HG03135 (cell line): ENCODE results near the gene FRRS1.
"Not testable (repeated sequence)": the region's sequence is repeated elsewhere in the genome, so short reads cannot be mapped to it uniquely, and the experiment has no call there.

ENCODE experiments used
- ATAC-seq: cut with Tn5 transposase; IDR thresholded peaks from one replicate; pipeline ENCODE4 v1.9.1; 2021; ENCODE audit warnings: mild to moderate bottlenecking, moderate library complexity; ENCODE audit not compliant: unreplicated experiment

FRRS1 gene

DNA sequence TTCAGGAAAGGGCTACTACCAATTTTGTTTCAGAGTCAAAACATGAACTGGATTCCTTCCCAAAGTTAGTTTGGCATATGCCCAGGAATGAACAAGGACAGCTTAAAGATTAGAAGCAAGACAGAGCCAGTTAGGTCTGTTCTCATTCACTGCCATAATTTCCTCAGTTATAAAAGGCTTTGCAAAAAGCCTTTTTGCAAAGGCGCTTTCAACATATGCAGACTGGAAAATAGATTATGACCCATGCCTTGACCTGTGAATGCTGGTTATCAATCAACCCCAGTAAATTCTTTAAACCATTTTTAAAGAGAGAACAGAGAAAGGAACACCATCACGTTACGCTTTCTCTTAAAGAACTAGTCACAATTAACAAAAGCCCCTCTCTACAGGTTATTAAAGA lies 1.7 kb upstream of the FRRS1 start:
- no peak for ATAC-seq

- ATAC-seq, result no peak
These were observed 1.5 kb downstream of the FRRS1 start for GRCh38 chr1:99764909-99765308.

- ATAC-seq, result no peak
These were observed 2.0 kb downstream of the FRRS1 start for GRCh38 chr1:99764439-99764838.

DNA sequence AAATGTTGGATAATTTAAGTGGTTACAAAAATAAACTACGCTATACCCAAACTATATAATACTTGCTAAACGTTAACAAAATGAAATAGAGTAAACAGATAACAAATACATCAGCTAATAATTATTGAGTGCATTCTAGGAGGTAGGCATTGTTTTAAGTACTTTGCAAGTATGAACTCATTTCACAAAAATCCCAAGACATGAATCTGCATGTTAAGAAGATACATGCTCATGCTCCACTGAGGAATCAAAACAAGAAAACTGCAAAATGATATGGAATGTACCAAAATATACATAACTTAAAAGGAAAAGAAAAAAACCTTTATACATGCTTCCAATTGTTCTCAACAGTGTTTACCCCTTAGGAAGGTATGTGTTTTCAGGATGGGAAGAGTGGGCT lies 2.5 kb downstream of the FRRS1 start:
- no peak for ATAC-seq

DNA sequence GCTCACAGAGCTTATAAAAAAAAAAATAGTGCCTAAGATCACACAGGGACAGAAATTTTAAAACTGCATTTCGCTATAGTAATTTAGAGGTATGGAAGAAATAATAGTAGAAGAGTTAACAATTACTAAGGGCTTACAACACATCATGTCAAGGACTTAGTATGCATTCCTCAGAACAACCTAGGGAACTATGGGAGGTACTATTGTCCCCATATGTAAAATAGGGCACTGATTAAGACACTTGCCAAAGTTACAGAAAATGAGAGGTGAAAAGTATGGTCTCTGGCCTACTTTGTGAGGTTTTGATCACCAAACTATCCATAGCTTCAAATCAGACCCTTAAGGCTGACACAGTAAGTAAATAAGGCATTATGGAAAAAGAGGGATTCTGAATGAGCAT lies 4.7 kb downstream of the FRRS1 start:
- ATAC-seq, result no peak

DNA sequence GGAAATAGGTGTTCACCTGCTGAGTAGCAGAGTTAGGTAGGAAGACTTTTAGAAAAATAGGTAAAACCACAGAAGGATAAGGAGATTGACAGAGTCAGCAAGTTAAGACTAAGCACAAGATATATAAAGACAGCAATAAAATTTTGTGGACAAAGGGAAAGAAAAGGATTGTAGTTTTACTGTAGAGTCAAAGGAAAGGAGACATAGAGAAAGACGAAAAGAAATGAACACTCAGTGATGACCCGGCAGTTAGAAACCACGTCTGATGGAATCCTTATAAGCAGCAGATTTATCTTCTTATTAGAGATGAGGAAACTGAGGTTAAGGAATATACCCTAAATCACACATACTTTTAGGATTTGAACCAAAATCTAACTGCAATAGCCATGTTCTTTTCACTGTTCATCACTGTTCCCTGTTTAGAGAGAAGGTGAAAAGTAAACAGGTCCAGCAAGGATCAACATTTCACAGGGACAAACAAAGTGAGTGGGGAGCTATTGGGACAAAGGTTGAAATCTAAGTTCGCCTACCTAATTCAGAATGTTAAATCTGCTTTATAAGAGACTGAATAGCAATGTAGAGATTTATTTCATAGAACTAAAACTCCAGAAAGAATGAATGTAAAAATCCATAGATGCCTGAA lies 6.8 kb downstream of the FRRS1 start:
- ATAC-seq, result no peak

DNA sequence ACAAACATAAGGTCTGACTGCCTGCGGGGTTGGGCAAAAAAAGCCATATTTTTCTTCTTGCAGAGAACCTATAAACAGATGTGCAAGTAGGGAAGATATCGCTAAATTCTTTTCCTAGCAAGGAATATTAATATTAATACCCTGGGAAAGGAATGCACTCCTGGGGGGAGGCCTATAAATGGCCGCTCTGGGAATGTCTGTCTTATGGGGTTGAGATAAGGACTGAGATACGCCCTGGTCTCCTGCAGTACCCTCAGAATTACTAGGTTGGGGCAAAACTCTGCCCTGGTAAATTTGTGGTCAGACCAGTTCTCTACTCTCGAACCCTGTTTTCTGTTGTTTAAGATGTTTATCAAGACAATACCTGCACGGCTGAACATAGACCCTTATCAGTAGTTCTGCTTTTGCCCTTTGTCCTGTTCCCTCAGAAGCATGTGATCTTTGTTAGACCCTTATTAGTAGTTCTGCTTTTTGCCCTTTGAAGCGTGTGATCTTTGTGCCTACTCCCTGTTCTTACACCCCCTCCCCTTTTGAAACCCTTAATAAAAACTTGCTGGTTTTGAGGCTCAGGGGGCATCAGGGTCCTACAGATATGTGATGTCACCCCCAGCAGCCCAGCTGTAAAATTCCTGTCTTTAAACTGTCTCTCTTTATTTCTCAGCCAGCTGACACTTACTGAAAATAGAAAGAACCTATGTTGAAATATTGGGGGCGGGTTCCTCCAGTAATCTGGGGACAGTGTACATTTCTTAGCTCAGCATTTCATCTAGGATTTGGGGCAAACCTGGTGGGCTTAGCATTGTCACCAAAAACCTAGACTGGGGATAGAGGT lies 7.5 kb downstream of the FRRS1 start:
- not testable (repeated sequence) for ATAC-seq

DNA sequence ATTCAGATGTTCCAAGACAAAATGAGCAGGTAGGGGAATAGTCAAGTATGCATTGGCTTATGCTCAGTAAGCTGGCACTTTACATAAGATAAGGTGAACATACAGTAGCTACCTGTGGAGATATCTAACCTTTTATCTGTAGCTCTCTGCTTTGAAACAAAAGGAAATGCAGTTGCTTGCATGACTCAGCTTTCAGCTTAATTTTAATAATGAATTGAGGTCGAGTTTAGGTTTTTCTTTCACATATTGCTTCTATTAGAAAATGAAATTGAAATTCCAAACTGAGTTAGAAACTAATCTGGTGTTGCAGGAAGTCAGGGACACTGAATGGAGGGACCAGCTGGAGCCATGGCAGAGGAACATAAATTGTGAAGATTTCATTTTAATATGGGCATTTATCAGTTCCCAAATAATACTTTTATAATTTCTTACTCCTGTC lies 8.3 kb downstream of the FRRS1 start:
- ATAC-seq, result peak; percentile 72

- ATAC-seq, result no peak
These were observed 9.8 kb downstream of the FRRS1 start for GRCh38 chr1:99756598-99756997.

DNA sequence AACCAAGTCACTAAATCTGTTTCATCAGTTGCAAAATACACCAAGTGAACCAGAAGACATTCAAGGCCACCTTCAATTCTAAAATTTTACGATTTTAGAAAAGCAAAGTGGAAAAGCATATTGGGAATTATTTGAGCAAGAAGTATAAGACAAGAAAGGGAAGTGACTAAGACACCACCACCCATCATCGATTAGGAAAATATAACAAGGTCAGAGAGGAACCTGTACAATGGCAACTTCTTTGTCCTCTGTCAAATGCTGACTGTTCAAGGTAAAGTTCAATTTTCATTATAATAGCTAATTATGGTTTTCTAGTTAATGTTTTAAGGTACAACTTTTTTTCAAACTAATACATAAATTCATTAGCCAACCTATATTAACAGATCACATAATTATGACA lies 10.8 kb downstream of the FRRS1 start:
- ATAC-seq, result no peak

DNA sequence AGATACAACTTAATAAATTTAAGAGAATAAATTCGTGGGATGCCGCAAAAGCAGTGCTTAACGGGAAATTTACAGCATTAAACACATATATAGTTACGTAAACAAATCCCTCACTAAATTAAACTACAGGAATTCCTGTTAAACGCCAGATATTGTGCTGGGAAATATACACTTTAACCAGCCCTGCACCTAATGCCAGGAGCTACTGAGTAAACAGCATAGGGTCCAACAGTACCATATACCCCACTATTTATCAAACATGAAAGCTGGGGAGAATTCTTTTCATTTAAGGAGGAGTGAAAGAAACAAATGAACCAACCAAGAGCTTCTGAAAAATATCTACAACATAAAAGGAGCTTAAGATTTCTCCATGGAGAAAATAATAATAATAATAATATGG lies 11.7 kb downstream of the FRRS1 start:
- ATAC-seq, result no peak

DNA sequence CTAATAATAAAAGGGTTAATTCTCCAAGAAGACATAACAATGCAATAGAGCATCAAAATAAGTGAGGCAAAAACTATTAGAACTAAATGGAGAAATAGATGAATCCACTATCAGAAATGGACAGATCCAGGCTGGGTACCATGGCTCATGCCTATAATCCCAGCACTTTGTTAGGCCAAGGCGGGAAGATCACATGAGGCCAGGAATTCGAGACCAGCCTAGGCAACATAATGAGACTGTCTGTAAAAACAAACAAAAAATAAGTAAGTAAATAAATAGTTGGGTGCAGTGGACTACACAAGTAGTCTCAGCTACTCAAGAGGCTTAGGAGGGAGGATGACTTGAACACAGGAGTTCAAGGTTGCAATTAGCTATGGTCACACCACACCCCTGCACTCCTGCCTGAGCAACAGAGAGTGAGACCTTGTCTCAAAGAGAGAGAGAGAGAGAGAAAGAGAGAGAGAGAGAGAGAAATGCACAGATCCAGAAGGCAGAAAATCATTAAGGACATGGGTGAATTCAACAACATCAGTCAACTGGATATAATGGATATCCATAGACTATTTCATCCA lies 12.3 kb downstream of the FRRS1 start:
- no peak for ATAC-seq

GRCh38 chr1:99751877-99752504 lies 14.4 kb downstream of the FRRS1 start:
- peak; percentile 90 for ATAC-seq

GRCh38 chr1:99749504-99750347 lies 16.7 kb downstream of the FRRS1 start:
- peak; percentile 64 for ATAC-seq

DNA sequence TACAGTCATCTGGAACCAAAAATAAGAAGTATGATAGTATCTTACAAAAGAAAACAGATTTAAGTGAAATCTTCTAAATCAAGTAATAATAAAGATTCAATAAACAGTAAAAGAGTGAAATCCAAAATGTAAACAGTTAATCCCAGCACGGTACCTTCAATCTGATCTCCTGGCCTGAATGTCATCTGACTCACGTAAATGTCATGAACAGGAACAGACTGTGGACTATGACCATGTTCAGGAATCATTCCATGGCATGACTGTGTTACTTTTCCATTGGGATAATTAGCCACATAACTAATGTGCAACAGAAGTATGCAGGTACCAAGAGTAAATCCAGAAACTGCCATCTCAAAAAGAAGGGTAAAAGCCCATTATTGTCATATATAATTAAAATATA lies 18.0 kb downstream of the FRRS1 start:
- ATAC-seq, result no peak

GRCh38 chr1:99745684-99746083 lies 20.8 kb downstream of the FRRS1 start:
- no peak for ATAC-seq

DNA sequence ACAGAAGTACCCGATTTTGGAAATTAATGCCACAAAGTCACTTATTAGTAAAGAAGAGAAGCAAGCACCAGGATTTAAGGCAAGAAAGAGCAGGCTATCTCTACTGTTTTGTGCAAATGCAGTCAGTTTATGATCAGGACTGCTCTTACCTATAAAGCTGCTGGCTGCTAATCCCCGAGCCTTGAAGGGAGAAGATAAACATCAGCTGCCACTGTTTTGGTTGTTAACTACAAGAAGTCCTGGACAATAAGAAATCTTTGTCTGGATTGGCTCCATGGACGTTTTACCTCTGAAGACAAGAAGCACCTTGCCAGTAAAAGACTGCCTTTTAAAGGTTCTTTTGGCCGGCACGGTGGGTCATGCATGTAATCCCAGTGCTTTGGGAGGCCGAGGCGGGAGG lies 21.4 kb downstream of the FRRS1 start:
- ATAC-seq, result no peak

GRCh38 chr1:99740141-99740540 lies 26.3 kb downstream of the FRRS1 start:
- no peak for ATAC-seq

DNA sequence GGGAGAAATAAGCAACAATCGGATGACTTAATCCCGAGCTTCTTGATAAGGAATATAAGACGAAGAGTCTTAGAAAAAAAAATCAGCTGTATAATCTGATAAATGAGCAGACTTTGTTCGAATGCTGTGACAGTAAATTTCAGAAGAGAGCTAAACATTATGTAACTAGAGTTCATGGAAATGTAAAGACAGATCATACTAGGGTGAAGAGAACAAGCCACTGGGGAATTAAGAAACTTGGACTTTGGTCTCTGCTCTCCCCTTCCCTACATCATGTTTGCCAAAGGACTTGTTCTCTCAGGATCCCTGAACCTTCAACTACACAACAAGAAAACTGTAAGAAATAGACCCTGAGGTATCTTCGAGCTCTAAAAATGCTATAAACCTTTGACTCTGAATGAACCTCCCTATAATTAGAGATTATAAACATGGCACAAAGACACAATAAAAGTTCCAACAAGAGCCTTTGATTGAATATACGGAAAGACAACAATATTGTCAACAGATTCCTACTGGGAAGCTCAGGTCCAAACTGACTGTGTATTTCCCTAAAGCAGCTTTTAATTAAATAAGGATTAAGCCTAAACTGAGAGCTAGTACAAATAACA lies 27.5 kb downstream of the FRRS1 start:
- no peak for ATAC-seq

- ATAC-seq, result no peak
These were observed 29.4 kb downstream of the FRRS1 start for GRCh38 chr1:99737016-99737415.
